ENCODE results near the gene SYCE3.

The SYCE3 gene

DNA sequence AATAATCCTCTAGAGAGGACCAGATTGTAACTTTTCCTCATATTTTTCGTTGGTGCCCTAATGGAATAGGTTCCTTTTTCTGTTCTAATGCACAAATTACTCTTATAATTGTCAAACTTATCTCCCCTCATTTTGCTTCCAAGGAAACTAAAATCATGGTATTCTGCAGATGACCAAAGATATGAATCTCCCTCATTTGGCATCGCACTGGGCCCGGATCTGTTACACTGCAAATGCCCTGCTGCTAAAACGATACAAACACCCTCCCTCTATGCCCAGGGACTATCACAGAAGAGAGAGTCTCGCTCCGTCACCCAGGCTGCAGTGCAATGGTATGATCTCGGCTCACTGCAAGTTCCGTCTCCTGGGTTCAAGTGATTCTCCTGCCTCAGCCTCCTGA lies 9.4 kb downstream of the SYCE3 start:
- no peak for TF ChIP-seq CTCF (IDR thresholded peaks at IDR 0.05; ENCODE audit: extremely low read depth, missing control alignments)
- DNase-seq (ENCODE audit: low spot score), result no peak

DNA sequence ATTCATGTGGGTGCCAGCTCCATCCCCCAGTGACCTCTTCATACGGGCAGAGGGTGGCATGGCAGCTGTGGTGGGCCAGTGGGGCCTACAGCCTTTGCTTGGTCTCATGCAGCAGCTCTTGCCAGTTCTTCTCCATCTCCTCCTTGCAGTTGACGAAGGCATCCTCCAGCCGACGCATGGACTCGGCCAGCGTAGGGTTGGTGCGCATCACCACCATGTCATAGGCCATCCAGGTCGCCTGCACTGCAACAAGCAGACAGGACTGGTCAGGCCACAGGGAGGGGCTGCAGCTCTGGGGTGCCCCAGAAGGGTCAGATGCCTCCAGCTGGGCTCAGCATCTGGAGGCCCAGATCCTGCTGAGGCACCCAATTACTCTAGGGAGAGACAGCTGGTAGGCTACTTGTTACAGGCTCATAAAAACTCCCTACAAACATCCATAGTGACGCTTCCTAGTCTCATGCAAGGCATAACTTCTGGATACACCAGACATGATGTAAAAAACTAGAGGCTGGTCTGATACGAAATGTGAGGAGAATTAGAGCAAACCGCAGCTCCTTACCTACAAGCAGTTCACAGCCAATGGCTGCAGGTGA lies 11.5 kb downstream of the SYCE3 start:
- no peak for TF ChIP-seq CTCF (IDR thresholded peaks at IDR 0.05; ENCODE audit: extremely low read depth, missing control alignments)
- DNase-seq (ENCODE audit: low spot score), result no peak

- no peak for TF ChIP-seq CTCF (IDR thresholded peaks at IDR 0.05; ENCODE audit: extremely low read depth, missing control alignments)
- DNase-seq (ENCODE audit: low spot score), result no peak
Observed at GRCh38 chr22:50550395-50550794, 12.3 kb downstream of the SYCE3 start.

- no peak for DNase-seq (ENCODE audit: low spot score)
- no peak for TF ChIP-seq CTCF (IDR thresholded peaks at IDR 0.05; ENCODE audit: extremely low read depth, missing control alignments)
Observed at GRCh38 chr22:50548921-50549790, 13.6 kb downstream of the SYCE3 start.

GRCh38 chr22:50548040-50548920 lies 14.4 kb downstream of the SYCE3 start:
- TF ChIP-seq CTCF (IDR thresholded peaks at IDR 0.05; ENCODE audit: extremely low read depth, missing control alignments), result no peak
- DNase-seq (ENCODE audit: low spot score), result peak; percentile 86

DNA sequence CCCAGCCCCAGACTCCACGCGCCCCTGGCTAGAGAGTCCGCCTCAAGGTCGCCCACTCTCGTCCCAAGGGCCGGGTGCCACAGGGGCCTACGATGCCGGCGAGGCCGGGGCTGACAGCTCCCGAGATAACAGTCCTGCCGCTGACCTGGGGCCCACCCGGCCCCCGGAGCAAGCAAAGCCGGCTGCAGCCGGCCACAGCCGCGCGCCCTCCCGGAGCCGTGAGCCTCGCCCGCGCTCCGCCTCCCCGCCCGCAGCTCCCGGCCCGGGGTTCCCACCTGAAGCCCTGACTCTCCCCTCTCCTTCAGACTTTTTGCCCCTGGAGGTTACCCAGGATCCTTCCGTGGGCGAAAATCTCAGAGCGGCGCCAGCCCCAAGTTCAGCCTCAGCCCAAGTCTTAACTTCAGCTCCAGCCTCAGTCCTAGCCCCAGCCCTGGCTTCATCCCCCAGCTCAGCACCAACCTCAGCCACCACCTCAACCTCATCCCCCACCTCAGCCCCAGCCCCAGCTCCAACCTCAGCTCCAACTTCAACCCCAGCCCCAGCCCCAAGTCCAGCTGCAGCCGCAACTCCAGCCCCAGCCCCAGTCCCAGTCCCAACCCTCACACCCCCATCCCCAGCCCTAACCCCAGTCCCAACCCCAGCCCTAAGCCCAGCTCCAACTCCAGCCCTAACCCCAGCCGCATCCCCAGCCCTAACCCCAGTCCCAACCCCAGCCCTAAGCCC lies 15.3 kb downstream of the SYCE3 start:
- peak; percentile 56 for DNase-seq (ENCODE audit: low spot score)

More for the DNA sequence above, 15.3 kb downstream of the SYCE3 start:
- TF ChIP-seq CTCF (IDR thresholded peaks at IDR 0.05; ENCODE audit: extremely low read depth, missing control alignments), result no peak

Data from GM20000 (cell line).